Panc1 (cell line): ENCODE measurements around the gene UTY.

Source experiments
- CTCF ChIP-seq: fragments of 450-650 bp; IDR thresholded peaks from 2 replicates; pipeline ENCODE4 v1.5.1; 2017; ENCODE audit warnings: mild to moderate bottlenecking
- POLR2AphosphoS5 ChIP-seq: IDR thresholded peaks from 2 replicates; pipeline ENCODE4 v1.6.1; 2012; ENCODE audit warnings: mild to moderate bottlenecking, low read depth, low read length, moderate library complexity
- REST ChIP-seq, 2 experiments: IDR thresholded peaks; 2 replicates each; pipeline ENCODE4 v1.6.1; 2011 to 2012; ENCODE audit warnings: low read depth in 2 of 2, control low read depth in 1 of 2, low read length in 1 of 2, mild to moderate bottlenecking in 1 of 2, moderate library complexity in 1 of 2; ENCODE audit not compliant: insufficient read depth in 1 of 2
- SIN3A ChIP-seq: IDR thresholded peaks from 2 replicates; pipeline ENCODE4 v1.6.1; 2012; ENCODE audit warnings: low read depth, mild to moderate bottlenecking, low read length, moderate library complexity, borderline replicate concordance; ENCODE audit not compliant: insufficient read depth
- TCF7L2 ChIP-seq: IDR thresholded peaks from 2 replicates; pipeline ENCODE4 v1.6.1; 2011; ENCODE audit warnings: mild to moderate bottlenecking, low read depth, low read length, inconsistent platforms

- TF ChIP-seq CTCF (no peak), SIN3A (no peak), POLR2AphosphoS5 (no peak), TCF7L2 (no peak), REST (IDR thresholded peaks at IDR 0.05; ENCODE audit: insufficient read depth in 1 of 2, low read depth in 2 of 2, low read length in 1 of 2) (no peak)
Measured at GRCh38 chrY:13440811-13441210, 39.0 kb downstream of the UTY start.
